Fibroblast of lung (primary cell): ENCODE measurements around the gene CR2. TPM values are rescaled to one million over a fixed set of nuclear protein-coding genes. Genes with fewer than 3 reads are reported as not detected.

Experiments used
- DNase-seq, 2 donors: peaks; one replicate each; pipeline versions ENCODE4 v3.0.0 to v3.0.0-alpha.2; 2010; ENCODE audit warnings: low read depth in 2 of 2
- H2AFZ ChIP-seq: 2 replicates; pipeline ENCODE4 v1.5.1; 2012; ENCODE audit warnings: low read length, control low read depth, inconsistent platforms
- H3K27ac ChIP-seq: 2 replicates; pipeline ENCODE4 v1.5.1; 2011; ENCODE audit warnings: low read length, control low read depth; ENCODE audit not compliant: insufficient read depth
- H3K27me3 ChIP-seq: 2 replicates; pipeline ENCODE4 v1.5.1; 2011; ENCODE audit warnings: mild to moderate bottlenecking, low read length; ENCODE audit not compliant: control insufficient read depth, insufficient read depth
- H3K36me3 ChIP-seq: 2 replicates; pipeline ENCODE4 v1.5.1; 2011; ENCODE audit warnings: low read length; ENCODE audit not compliant: control insufficient read depth, insufficient read depth
- H3K4me1 ChIP-seq: 2 replicates; pipeline ENCODE4 v1.5.1; 2011; ENCODE audit warnings: low read length; ENCODE audit not compliant: control insufficient read depth, insufficient read depth; ENCODE audit errors: extremely low read depth
- H3K4me2 ChIP-seq: 2 replicates; pipeline ENCODE4 v1.5.1; 2011; ENCODE audit warnings: low read length, control low read depth; ENCODE audit not compliant: insufficient read depth; ENCODE audit errors: extremely low read depth
- H3K4me3 ChIP-seq, 4 experiments: fragments of 200-600 bp in 1 of 4; sonication (generic) in 1 of 4; replicated peaks in 1 of 4; 2 replicates each; pipeline ENCODE4 v1.5.1; 2011 to 2016; ENCODE audit warnings: low read length in 4 of 4, low read depth in 3 of 4, mild to moderate bottlenecking in 3 of 4, control low read depth in 2 of 4, inconsistent platforms in 1 of 4, mixed read lengths in 1 of 4; ENCODE audit not compliant: insufficient read depth in 1 of 4; ENCODE audit errors: control extremely low read depth in 1 of 4
- H3K79me2 ChIP-seq: 2 replicates; pipeline ENCODE4 v1.5.1; 2012; ENCODE audit warnings: mild to moderate bottlenecking, low read length, inconsistent platforms; ENCODE audit not compliant: control insufficient read depth, insufficient read depth
- H3K9ac ChIP-seq: 2 replicates; pipeline ENCODE4 v1.5.1; 2011; ENCODE audit warnings: mild to moderate bottlenecking, low read length, control low read depth; ENCODE audit not compliant: insufficient read depth
- H3K9me3 ChIP-seq: 2 replicates; pipeline ENCODE4 v1.5.1; 2012; ENCODE audit warnings: low read depth, low read length; ENCODE audit not compliant: control insufficient read depth, insufficient read depth
- H4K20me1 ChIP-seq: 2 replicates; pipeline ENCODE4 v1.5.1; 2011; ENCODE audit warnings: low read length; ENCODE audit not compliant: control insufficient read depth, insufficient read depth; ENCODE audit errors: extremely low read depth
- EZH2 ChIP-seq: IDR thresholded peaks from 2 replicates; pipeline ENCODE4 v1.5.1; 2012; ENCODE audit warnings: low read length, control low read depth, mild to moderate bottlenecking; ENCODE audit errors: missing control alignments
- polyA plus RNA-seq, 2 donors: library from polyadenylated mRNA; depleted of rRNA in 1 of 2; stranded (reverse) in 1 of 2; unstranded in 1 of 2; fragments of >200 nt; gene quantifications; 2 replicates each; pipeline ENCODE4 v1.2.1, GENCODE V29; 2011 to 2012; ENCODE audit warnings: missing spikeins in 1 of 2
- total RNA-seq: library from RNA; depleted of rRNA; stranded (reverse); fragments of >200 nt; gene quantifications from 2 replicates; pipeline ENCODE4 v1.2.1, GENCODE V29; 2014
- TF ChIP-seq, protein P1 (sequence below), 2 donors: IDR thresholded peaks in 1 of 2; conservative IDR thresholded peaks in 1 of 2; 1 replicate in 1 of 2; 2 replicates in 1 of 2; pipeline ENCODE4 v1.5.1; 2011 to 2012; ENCODE audit warnings: low read length in 2 of 2, control low read depth in 1 of 2, inconsistent platforms in 1 of 2, low read depth in 1 of 2, mild to moderate bottlenecking in 1 of 2

The CR2 gene
- total and polyA plus RNA-seq, 2 donors (not counting 1 experiment from before 2014, with no cell fraction given): not detected

DNA sequence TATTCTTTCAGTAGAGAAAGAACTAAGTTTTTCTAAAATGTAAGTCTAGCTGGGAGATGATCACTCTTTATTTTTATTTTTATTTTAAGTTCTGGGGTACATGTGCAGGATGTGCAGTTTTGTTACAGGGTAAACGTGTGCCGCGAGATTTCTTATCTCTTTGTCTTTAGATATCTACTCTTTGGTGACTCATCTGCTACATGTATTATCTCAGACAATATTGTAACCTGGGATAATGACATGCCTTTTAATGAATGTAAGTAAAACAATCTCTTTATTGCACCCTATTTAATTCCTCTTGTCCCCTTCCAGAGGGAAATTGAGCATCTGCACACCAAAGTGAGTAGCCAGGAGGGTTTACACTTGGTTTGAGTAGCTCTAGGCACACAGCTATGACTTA lies 9.4 kb downstream of the CR2 start:
- H3K27ac ChIP-seq: no peak overlapping the region
- H3K4me1 ChIP-seq: no peaks in the 10 kb centered on the region
- TF ChIP-seq, protein P1, sequence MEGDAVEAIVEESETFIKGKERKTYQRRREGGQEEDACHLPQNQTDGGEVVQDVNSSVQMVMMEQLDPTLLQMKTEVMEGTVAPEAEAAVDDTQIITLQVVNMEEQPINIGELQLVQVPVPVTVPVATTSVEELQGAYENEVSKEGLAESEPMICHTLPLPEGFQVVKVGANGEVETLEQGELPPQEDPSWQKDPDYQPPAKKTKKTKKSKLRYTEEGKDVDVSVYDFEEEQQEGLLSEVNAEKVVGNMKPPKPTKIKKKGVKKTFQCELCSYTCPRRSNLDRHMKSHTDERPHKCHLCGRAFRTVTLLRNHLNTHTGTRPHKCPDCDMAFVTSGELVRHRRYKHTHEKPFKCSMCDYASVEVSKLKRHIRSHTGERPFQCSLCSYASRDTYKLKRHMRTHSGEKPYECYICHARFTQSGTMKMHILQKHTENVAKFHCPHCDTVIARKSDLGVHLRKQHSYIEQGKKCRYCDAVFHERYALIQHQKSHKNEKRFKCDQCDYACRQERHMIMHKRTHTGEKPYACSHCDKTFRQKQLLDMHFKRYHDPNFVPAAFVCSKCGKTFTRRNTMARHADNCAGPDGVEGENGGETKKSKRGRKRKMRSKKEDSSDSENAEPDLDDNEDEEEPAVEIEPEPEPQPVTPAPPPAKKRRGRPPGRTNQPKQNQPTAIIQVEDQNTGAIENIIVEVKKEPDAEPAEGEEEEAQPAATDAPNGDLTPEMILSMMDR (conservative IDR thresholded peaks at IDR 0.05 in 1 of 2, IDR thresholded peaks at IDR 0.05 in 1 of 2; ENCODE audit: low read depth in 1 of 2, low read length in 2 of 2): no peak
- TF ChIP-seq EZH2: no peak
- no peaks in the 10 kb centered on the region for H3K36me3 ChIP-seq
- no peaks in the 10 kb centered on the region for H3K9me3 ChIP-seq
- no peak overlapping the region for H3K4me3 ChIP-seq
- DNase-seq: no peak
- H3K79me2 ChIP-seq: no peaks in the 10 kb centered on the region
- no peak overlapping the region for H3K9ac ChIP-seq
- no peak overlapping the region for H3K4me2 ChIP-seq
- no peaks in the 10 kb centered on the region for H4K20me1 ChIP-seq
- no peaks in the 10 kb centered on the region for H3K27me3 ChIP-seq
- no peak overlapping the region for H2AFZ ChIP-seq

DNA sequence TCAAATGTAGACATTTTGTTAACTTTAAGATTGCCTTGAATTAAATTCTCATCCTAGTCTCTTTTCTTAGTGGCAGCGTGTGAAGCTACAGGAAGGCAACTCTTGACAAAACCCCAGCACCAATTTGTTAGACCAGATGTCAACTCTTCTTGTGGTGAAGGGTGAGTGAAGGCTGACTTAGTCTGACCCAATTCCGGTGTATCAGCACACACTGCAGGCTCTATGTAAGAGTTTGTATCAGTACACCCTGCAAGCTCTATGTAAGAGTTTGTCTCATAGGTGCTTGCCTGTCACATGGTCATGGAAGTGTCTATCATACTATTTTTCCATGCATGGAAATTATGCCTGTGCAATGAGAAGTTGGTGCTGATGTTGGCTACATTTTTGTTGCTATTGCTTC lies 16.8 kb downstream of the CR2 start:
- Histone ChIP-seq H3K9me3 (no peaks in the 10 kb centered on the region), H3K9ac (no peak overlapping the region), H3K27ac (no peak overlapping the region), H4K20me1 (no peaks in the 10 kb centered on the region), H3K4me2 (no peak overlapping the region), H2AFZ (no peak overlapping the region), H3K27me3 (peaks cover 3% of the 10 kb centered on the region), H3K4me3 (no peak overlapping the region), H3K4me1 (no peaks in the 10 kb centered on the region), H3K79me2 (no peaks in the 10 kb centered on the region), H3K36me3 (no peaks in the 10 kb centered on the region)
- TF ChIP-seq, protein P1 (conservative IDR thresholded peaks at IDR 0.05 in 1 of 2, IDR thresholded peaks at IDR 0.05 in 1 of 2; ENCODE audit: low read depth in 1 of 2, low read length in 2 of 2): no peak
- no peak for TF ChIP-seq EZH2
- DNase-seq: no peak

DNA sequence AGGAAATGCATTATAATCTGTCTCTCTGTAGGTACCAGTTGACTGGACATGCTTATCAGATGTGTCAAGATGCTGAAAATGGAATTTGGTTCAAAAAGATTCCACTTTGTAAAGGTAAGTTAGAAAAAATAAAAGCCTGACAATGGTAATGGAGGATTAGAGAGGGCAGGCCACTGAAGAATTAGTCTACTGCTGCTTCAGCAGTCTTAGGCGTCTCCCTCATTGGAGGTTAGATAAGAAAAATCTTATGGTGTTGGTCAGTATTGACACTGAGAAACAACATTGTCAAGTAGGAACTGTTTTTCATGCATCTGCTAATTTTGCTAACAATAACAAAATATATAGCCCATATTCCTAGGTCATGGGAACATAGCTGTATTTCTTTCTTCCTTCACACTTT lies 20.1 kb downstream of the CR2 start:
- Histone ChIP-seq H3K36me3 (no peaks in the 10 kb centered on the region), H3K4me1 (no peaks in the 10 kb centered on the region), H3K27me3 (peaks cover 3% of the 10 kb centered on the region), H3K4me3 (no peak overlapping the region), H4K20me1 (no peaks in the 10 kb centered on the region), H3K27ac (no peak overlapping the region), H2AFZ (no peak overlapping the region), H3K9ac (no peak overlapping the region), H3K4me2 (no peak overlapping the region), H3K9me3 (no peaks in the 10 kb centered on the region), H3K79me2 (no peaks in the 10 kb centered on the region)
- TF ChIP-seq, protein P1 (conservative IDR thresholded peaks at IDR 0.05 in 1 of 2, IDR thresholded peaks at IDR 0.05 in 1 of 2; ENCODE audit: low read depth in 1 of 2, low read length in 2 of 2): no peak
- no peak for TF ChIP-seq EZH2
- no peak for DNase-seq
